HG02981 (cell line): ENCODE results near the gene CA10.

ENCODE experiments used
- ATAC-seq: cut with Tn5 transposase; IDR thresholded peaks from one replicate; pipeline ENCODE4 v1.9.1; 2021; ENCODE audit warnings: mild to moderate bottlenecking, moderate library complexity; ENCODE audit not compliant: unreplicated experiment

The CA10 gene

DNA sequence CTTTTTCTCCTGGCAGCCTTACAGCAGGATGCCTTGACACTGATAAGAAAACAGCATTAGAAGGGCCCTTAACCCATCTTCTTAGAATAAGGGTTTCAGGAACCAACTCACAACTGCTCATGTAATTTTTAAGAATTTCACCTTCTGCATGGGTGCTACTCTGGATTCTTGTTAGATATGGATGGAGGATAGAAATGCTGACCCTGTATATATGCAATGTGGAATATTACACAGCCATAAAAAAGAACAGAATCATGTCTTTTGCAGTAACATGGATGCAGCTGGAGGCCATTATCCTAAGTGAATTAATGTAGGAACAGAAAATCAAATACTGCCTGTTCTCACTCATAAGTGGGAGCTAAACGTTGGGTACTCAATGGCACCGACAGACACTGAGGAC is 423.5 kb downstream of the CA10 start:
- ATAC-seq = no peak

DNA sequence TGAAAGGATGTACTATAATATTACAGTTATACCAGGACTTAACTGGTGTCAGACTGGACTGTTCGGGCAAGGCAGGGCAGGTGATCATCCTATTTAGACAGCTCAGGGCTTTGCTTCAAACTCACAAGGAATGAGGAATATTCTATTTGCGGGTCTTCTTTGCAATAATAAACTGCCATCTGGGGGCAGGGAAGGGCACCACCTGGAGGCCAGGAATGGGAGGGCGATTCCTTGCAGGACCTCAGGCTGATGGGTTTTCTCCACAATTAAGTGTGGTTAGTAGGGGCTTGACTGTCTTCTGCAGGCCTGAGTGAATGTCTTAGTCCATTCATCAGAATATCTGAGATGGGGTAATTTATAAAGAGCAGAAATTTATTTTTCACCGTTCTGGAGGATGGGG is 424.1 kb downstream of the CA10 start:
- no peak for ATAC-seq

DNA sequence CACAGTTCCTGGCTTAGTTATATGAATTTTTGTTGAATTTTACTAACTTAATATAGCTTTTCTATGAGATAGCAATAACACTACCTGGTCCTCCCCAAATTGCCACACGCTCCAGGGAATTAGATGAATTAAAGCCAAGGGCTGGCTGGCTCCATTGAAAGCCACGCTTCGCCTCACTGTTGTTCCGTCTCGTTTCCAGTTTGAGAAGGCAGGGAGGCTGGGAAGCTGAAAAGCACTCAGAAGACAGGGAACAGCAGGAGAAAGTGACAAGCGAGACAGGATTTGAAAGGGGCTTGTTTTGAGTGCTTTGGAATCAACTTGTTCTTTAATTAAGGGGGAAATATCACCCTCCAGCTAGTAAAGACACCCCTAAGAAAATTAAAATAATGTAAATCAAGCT is 425.3 kb downstream of the CA10 start:
- ATAC-seq = no peak

DNA sequence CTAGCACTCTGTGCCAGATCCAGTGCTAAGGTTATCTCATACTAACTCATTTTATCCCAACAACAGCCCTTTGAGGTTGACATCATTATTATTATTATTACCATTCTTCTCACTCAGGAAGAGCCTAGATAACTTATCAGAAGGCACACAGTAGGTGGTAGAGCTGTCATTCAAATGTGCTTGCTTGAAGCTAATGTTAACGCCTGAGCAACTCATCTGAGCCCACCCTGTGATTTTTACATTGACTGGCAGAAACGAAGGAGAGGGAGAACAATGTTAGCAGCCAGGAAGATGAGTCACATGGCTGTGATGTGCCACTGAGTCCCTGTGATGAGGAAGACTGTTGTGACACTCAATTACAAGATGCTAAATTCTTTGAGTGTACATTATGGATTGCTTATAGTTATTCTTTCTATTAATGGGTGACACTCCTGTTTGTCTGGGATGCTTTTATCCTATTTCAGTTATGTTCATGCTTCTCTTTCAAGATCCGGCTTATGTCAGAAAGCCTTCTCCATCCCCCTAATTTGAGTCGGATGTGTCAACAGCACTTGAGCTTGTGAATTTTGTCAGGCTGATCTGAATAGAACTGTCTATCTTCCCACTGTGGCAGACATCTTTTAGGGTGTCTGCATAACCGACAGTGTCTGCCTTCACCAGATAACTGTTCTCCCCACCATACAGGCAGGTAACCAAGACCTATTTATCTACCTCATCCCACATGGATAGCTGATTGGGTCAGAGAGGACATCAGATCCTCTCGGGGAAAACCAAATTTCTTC is 426.4 kb downstream of the CA10 start:
- no peak for ATAC-seq

DNA sequence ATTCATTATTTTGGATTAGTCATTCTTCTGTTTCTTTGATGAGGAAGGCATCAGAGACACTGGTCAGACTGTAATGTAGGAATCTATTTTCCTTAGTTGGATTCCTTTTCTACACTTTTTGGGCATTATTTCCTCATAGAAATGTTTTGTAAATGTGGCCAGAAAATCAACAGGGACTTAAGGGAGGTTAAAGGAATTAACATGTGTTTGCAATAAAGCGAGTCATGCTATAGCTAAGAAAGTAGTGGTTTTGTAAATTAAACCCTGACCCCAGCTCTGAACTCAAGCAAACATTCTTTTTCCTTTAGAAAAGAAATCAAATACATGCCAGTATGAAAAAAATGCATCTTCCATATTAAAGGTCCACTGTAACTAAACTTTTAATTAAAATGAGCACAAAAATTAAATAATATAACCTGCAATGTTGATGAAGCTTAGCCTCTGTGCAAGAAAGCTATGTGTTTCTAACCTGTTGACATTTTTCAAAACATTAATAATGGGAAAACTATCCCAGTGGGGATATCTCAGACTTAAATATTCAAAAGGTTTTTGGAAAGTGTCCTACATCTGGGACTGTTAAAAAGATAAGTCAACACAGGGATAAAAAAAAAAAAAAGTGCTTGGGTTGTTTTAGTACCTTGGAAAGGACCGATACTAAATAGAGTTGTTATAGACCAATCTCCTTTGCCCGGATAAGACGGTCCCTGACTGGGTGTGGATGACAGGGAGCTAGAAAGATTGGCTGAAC is 428.0 kb downstream of the CA10 start:
- no peak for ATAC-seq

DNA sequence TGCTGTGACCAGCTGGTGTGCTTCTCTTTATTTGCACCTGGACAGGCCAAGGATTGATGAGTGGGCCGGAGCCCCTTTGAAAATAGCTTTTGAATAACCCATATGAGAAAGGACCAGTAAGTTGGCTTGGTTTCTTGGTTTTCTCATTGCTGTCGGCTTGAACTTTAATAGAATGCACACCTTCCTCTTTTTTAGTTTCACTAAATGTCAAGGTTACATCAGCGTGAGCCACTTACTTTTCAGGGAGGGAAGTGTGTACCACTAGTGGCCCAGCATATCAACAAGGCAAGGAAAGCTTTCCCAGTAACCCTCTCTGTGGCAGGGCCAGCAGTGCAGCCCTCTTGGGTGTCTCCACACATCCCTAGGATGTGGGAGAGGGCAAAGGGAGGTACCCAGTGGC is 433.3 kb downstream of the CA10 start:
- ATAC-seq = no peak

DNA sequence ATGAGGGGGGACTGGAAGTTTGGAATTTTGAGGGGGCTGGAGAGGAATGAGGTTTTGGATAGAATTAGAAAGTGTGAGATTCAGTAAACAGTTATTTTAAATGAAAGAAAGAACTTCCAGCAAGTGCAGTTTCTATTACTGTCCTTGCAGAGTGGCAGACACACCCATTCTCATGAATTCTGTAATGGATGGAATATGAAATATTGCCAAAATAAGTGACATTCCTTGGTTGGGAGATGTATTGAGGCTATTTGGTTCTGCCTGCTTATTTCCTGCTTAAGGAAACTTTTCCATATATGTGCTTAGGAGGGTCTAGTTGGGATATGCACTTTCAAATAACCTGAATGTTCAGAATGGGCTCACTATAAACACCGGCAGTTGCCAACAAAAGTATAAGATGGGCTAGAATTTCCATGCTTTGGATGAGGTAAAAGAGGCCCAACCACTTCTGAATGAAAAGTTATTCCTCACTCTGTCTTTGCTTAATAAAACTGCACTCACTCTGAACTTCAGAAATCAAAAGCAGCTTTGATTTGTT is 434.4 kb downstream of the CA10 start:
- no peak for ATAC-seq

DNA sequence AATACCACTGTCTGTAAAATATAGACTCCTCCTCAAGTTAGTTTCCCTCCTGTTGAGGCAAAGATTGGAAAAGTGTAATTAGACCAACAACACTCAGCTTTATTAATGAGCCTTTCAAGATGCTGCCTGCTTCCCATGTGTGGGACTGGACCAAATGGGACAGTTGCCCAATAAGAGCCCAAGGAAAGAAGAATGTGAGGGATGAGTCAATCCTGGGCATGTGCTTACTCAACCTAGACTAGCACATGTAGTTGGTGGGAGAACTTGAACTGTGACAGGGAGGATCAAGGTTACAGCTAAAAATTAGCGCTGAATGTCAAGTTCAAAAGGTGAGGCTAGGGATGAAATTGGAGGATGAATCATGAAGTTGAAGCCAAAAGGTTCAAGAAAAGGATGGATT is 435.5 kb downstream of the CA10 start:
- no peak for ATAC-seq

DNA sequence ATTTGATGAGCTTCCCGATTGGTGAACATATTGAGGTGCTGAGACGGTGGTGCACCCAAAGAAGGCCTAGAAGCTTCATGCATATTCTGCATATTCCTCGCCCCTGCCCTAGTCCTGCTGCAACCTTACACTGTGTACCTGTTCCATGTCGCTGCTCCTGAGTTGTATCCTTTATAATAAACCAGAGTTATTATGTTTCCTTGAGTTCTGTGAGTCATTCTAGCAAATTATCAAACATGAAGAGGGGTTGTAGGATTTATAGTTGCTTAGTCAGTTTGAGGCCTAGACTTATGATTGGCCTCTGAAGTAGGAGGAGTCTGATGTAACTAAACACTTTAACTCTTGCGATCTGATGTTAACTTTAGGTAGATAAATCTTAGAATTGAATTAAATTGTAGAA is 436.8 kb downstream of the CA10 start:
- no peak for ATAC-seq

DNA sequence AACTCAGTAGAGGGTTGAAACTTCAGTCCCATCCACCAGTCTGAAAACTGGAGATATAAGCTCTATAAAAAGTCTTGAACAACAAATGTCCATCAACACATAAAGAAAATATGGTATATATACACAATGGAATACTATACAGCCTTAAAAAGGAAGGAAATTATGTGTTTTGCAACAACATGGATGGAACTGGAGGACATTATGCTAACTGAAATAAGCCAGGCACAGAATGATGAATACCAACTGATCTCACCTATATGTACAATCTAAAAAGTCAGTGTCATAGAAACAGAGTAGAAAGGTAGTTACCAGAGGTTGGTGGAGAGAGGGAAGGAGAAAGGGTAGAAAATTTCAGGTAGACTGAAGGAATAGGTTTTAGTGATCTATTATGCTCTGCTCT is 438.1 kb downstream of the CA10 start:
- no peak for ATAC-seq

DNA sequence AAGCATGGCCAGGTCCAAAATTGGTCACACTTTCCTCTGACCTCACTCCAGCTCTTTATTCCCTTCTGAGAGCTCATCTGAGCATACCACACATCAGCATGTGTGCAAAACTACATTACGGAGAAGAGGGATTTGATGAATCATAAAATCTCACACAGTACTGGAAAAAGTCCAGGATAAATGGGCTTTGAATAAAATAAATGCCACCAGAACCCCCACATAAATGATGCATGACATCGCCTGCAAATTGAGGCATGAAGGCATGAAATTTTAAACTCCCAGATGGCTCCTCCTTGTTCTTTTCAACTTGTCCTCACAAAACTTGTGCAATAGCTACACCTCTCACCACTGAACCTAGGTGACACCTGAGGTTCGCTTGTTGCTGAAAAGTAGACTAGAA is 439.5 kb downstream of the CA10 start:
- ATAC-seq = no peak

DNA sequence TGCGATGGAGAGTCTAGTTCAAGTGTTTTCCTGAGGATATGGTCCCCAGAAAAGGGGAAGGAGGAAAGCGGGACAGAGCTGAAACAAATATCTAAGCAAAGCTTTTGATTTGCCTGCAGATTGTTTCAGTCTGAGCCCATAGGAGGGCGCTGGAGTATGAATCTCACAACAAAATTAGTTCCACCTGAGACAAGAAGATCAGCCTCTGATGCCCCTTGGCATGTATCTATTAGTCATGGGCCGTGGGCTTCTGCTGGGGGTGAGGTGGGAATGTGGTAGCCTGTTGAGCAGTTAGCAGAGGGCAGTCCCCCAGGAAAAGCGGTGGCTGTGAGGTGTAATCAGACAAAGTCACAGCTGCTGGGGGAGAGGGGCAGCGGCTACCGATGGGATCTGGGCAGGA is 446.9 kb downstream of the CA10 start:
- ATAC-seq = no peak

DNA sequence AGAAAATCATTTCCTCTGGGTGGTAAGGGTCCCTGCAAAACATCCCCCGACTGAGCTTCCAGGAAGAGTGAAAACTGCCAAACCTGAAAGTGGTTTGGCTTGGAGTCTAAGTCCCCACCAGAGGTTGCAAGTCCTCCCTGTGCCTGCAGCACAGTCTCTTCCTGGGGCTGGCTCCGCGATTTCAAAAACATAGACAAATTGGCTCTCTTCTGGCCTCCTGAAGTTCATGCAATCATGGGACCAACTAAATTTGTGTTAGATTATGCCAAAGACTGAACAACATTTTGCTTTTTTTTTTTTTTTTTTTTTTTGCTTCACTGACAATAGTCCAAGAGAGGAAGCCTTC is 447.9 kb downstream of the CA10 start:
- ATAC-seq = no peak

DNA sequence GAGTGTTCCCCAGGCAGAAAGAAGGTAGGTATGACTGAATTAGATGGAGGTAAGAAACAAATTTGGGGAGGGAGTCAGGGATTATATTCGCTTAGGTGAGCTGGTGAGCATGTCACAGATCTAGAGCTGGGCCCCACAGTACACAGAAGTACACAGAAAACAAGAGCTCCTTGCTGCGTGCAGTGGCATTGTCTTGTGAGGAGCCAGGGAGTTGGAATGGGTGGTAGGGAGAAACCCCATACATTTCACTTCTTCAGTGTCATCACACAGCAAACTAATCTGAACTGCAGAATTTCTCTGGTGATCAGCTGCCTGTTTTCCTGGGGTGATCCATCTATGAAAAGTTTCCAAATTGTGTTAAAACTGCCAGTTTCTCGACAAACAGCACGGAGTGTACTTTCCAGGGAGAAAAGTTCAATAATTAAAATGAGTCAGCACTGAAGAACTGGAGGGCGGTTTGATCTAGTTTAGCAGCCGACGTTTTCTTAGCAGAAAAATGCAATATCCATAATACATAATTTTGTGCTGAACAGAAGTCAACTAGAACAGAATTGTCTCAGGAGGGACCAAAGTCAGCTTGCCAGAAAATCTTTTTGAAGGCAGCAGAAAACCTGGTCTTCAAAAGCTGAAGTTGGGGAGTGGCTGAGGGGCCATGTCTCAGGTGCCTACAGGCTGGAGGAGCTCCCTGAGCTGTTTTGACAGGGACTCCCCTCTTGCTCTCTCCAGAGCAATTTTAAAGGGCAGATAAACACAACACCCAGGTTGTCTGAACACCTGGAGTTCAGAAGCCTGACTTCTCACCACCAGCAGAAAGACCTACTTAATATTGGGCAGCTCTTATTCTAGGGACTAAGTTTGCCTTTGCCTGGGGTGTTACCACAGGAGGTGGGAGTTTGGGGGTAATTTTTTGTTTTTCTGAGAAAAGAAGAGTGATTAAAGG is 448.6 kb downstream of the CA10 start:
- ATAC-seq = no peak

DNA sequence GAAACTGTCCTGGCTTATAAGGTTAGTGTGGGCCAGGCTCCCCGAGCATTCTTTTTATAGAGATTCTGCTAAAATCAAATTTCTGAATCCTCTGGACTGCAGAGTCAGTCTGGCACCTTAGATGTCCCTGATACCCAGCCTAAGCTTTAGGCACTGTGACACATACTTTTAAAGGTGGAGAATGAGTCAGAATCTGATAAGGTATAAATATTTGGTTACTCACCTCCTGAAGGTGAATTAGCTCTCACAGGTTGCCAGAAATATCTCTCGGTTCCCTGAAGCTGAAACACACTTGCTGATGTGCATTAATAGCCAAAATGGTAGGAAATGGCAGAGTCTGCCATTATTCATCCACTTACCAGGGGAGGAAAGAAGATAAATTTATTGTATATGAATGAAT is 451.3 kb downstream of the CA10 start:
- no peak for ATAC-seq

DNA sequence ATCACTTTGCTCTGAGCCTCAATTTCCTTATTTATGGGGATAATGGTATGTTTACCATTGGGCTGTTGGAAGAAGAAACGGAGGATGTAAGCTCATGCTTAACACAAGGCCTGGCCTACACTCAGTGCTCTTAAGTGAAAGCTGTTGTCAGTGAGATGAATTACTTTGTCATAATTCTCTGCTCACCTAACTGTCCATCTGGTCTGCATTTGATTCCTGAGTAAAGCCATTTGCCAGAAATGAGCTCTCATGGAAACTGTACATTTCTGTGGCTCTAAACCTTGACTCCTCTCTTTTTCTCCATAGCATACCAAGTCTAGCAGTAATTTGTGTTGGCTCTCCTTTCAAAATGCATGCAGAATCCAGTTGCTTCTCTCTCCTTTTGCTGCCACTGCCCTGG is 452.4 kb downstream of the CA10 start:
- ATAC-seq = no peak

DNA sequence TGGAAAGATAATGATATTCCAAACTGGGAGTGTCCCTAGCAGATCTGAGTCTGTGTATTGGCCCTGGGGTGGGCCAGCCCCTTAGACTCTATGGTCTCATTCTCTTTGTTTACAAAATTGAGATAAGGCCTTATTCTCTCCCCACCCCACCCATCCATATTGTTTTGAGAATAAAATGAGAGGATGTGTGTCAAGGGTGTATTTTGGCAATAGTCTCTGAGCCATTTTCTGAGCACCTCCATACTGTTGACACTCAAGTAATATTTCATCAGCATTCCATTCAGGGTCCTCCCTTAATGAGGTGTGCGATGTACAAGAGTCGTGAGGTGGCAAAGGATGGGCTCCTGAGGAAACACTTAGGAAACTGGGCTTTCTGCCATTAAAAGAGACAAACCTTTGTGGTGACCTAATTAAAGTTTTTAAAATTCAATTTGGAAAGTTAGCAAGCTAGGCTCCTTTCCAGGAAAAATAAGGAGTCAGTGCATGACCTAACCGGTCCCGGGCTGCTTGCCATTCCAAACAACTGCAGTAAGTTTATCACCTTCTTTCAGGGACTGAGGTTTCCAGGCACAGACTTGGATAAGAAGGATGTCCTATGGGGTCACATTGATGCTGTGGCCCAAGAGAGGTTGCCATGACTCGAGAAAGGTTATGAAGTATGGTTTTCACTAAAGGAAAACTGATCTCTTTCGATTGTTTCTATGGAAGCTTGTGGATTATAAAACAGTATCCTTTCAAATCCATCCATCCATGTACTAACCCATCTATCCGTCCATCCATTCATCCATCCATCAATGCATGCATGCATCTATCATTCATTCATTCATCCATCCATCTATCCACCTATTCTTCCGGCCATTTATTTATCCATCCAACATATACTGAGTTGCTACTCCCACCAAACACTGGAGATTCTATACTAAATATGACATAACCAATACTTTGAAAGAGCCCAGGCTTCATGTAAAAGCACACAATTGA is 454.9 kb downstream of the CA10 start:
- ATAC-seq = no peak

DNA sequence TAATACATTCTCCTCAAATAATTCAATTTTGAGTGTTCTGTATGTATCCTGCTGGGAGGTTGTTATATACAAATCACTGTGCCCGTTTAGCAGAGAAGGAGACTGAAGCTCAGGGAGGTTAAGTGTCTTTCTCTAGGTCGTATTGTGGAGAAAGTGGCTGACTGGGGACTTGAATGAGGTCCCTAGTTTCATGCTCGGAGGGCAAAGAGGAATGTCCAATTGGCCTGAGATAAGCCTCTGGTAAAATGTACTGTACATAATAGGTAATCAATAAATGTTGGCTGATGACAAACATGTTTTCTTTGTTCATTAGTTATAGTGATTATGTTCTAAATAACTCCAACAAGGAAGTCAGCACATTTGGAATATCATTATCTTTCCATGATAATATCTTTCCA is 455.6 kb downstream of the CA10 start:
- no peak for ATAC-seq

DNA sequence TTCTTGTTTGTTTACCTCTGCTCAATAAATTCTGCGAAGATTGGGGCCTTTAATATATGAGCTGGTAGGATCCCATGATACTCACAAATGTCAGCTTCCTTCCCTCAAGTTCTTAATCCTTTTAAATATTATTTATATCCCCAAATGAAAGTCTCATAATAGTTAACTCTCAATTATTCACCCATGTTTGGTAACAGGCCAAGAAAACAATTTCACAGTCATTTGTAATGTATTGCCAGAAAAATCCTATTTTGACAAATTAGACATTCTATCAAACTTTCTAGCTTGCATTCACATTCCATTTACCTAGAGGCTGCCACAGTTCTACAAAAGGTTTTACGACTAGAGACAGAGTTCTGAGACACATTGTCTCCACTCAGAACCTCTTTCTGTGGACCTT is 457.0 kb downstream of the CA10 start:
- ATAC-seq = no peak
